Activated T-cell treated with anti-CD3 and anti-CD28 coated beads, Interleukin-2, amount 50 U/mL, for 1 hour (primary cell): ENCODE data around the gene MARCHF4.

Experiments
- DNase-seq: peaks from one replicate; pipeline ENCODE4 v3.0.0-alpha.2; 2020

MARCHF4 gene

GRCh38 chr2:216348756-216349308 lies 23.5 kb downstream of the MARCHF4 start:
- no peak for DNase-seq

GRCh38 chr2:216346781-216347180 lies 25.5 kb downstream of the MARCHF4 start:
- no peak for DNase-seq

DNA sequence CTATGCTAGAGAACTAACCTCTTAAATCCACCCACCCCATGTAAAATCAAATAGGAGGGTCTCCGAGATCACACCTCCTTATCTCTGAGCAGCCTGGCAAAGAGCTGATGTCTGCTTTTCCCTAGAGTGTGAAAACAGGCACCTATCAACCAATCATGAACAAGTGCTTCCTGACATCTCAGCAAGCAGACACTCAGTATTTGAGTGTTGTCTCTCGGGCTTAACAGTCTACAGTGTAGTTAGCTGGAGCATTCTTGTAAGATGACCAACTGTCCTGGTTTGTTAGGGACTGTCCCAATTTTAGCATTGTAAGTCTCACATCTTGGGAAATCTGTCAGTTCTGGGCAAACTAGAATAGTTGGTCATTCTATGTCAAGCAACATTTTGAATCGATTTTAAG lies 26.4 kb downstream of the MARCHF4 start:
- DNase-seq = no peak

DNA sequence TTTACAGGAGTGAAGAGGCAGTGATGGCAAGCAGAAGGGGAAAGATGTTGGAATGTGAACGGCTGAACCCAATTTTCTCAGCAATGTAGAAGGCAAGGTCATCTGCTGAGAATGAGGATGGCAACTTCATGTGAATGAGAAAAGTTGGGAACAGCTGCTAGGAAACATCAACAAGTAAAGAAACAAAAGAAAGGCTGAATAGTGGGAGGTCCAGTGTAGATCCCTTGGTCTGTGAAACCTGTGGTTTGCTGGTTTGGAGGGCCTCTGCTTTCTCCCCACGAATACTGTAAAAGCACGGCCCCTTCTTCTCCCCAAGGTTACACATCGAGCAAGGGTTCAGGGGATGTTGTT lies 27.4 kb downstream of the MARCHF4 start:
- no peak for DNase-seq

- DNase-seq = no peak
These were observed 27.9 kb downstream of the MARCHF4 start for GRCh38 chr2:216344206-216344949.

- DNase-seq = no peak
These were observed 28.9 kb downstream of the MARCHF4 start for GRCh38 chr2:216343221-216343980.

DNA sequence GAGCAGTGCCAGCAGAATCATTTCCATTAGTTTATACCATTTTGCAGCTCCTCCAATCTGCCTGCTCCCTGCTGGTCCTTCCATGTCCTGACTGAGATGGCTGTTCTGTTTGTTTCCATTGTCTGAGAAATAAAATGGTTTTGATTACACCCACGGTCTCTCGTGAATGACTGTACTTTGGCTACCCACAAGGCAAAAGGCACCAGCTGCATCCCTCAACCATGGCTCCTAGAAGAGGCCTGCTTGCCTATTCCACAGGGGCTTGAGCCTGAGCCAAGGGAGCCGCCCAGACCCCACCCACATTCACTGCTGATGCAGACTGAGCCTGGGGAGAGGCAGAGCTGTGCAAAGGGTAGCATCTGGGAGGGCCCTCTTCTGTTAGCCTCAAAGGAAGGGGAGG lies 31.2 kb downstream of the MARCHF4 start:
- no peak for DNase-seq

GRCh38 chr2:216340280-216340631 lies 32.0 kb downstream of the MARCHF4 start:
- no peak for DNase-seq

DNA sequence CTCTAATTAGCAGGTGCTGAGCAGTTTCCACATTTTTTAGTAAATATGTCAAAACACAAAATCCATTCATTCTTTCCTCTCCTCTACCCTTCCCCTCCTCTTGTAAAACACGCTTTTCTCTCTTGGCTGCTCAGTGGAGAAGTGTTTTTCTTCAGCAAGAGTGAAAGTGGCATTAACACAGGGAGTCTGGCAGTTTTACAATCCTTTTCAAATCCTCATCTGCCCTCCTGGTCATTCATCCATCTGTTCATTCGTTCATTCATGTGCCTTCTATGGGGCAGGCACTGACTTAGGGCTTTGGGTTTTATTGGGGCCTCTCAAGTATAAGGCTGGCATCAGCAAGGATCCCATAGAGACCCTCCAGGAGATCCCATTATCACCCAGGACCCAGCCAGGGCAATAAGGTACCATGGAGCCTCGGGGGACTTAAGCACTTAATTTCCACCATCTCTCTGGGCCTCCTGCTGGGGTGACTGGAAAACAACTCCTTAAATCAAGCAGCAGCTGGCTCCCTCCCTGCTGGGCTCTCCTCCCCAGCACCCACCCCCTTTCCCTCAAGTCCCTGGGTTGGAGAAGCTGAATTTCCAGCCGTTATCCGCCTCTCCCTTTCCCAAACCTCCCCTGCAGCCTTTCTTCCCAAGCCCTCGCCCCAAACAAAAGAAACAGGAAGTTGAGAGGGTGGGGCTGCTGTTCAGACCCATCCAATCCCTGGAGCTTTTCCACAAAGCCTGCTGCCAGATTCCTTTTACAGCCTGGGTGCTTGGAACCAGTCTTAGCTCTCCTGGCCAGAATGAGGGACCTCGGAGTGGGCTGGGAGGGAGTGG lies 32.6 kb downstream of the MARCHF4 start:
- DNase-seq = no peak

DNA sequence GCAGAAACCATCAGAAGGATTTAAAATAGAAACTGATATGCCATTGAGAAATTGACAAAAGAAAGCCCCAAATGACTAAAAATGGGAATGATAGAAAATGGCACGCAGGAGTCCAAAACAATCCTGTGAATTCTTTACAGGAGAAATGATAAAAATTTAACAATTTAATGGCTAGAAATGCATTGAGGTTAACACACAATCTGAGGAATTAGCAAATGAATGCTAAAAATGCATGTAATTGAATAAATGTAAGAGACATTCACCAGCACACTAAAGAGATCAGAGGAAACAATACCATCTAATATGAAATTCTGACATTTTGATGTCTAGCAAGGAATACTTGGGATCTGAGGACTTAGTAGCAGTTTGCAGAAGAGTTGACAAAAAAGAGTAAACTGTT lies 37.0 kb downstream of the MARCHF4 start:
- no peak for DNase-seq

- no peak for DNase-seq
These were observed 43.9 kb downstream of the MARCHF4 start for GRCh38 chr2:216328347-216328746.

GRCh38 chr2:216327447-216327935 lies 44.8 kb downstream of the MARCHF4 start:
- DNase-seq = no peak
